Stimulated activated CD4-positive, alpha-beta T cell treated with anti-CD3 and anti-CD28 coated beads, Interleukin-12 subunit alpha, Interleukin-12 subunit beta, amount 100 ng/mL, for 24 hours (primary cell): ENCODE measurements around the gene MROH8.
A peak's percentile ranks its signal among the peaks of the same experiment; 100 is the strongest.
"Not testable (repeated sequence)": the region's sequence is repeated elsewhere in the genome, so short reads cannot be mapped to it uniquely, and the experiment has no call there.

Experiments used
- DNase-seq, 2 experiments: peaks; one replicate each; pipeline ENCODE4 v3.0.0-alpha.2; 2020; ENCODE audit warnings: low read depth in 2 of 2

MROH8 gene

DNA sequence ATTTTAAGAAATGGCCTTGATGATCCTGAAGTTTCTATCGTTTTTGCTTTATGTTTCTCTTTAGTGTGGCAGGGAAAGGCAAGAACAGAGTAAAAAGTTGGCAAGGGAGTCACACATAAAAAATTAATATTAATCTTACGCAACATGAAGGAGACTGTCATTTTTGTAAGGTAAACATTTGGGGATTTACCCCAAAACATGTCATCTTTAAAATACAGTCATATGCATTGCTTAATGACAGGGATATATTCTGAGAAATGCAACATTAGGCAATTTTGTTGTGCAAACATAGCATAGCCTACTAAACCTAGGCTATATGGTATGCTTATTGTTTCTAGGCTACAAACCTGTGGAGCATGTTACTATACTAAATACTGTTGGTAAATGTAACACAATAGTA lies 88.9 kb downstream of the MROH8 start:
- no peak for DNase-seq

DNA sequence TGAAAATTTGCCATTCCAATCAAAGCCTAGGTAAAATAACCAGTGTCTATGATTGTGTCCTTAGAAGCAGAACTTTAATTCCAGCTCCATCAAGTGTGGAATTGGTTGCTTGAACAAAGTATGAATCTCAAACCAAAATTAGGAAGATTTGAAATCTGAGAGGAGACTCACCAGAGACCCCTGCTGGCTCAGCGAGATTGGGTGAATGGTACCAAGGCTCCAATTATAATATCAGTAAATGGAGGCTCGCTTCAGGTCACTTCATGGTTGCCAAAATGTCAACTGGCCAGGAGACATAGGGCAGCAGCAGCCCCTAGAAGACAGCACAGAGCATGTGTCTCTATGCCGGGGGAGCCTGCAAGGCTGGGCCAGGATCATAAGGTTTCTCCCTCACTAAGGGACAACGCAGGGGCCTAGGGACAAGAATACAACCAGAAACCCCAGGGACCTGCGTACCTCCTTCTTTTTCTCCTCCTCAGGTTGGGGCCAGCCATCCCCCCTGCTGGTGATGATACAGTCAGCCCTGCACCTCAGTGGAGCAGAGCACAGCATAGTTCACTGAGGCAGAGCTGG lies 97.5 kb downstream of the MROH8 start:
- DNase-seq, result no peak

DNA sequence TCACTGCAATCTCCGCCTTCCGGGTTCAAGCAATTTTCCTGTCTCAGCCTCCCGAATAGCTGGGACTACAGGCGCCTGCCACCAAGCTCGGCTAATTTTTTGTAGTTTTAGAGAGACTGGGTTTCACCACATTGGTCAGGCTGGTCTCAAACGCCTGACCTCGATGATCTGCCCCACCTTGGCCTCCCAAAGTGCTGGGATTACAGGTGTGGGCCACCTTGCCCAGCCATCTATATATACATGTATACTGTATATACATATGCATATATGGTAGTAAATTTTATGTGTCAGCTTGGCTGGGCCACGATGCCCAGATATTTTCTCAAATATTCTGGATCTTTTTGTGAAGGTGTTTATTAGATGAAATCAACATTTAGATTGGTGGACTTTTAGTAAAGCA lies 102.3 kb downstream of the MROH8 start:
- DNase-seq, result no peak

DNA sequence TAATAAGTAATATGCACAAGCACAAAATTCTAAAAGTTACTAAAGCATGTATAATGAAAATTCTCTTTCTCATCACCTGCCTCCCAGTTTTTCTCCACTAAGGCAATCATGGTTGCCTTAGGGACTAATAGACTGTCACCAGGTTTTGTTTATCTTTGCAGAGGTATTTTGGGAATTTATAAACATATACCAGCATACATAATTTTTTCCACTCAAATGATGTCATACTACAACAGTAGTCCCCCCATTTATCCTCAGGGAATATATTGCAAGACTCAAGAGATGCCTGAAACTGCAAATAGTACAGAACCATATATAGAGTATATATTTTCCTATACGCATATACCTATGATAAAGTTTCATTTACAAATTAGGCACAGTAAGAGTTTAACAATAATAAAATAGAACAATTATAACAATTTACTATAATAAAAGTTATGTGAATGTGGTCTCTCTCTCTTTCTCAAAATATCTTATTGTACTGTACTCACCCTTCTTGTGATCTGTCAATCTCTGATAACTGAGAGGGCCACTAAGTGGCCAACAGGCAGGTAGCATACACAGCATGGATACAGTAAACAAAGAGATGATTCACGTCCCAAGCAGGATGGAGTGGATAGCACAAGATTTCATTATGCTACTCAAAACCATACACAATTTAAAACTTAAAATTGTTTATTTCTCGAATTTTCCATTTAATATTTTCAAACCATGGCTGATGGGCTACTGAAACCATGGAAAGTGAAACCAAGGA lies 103.2 kb downstream of the MROH8 start:
- DNase-seq, result no peak

DNA sequence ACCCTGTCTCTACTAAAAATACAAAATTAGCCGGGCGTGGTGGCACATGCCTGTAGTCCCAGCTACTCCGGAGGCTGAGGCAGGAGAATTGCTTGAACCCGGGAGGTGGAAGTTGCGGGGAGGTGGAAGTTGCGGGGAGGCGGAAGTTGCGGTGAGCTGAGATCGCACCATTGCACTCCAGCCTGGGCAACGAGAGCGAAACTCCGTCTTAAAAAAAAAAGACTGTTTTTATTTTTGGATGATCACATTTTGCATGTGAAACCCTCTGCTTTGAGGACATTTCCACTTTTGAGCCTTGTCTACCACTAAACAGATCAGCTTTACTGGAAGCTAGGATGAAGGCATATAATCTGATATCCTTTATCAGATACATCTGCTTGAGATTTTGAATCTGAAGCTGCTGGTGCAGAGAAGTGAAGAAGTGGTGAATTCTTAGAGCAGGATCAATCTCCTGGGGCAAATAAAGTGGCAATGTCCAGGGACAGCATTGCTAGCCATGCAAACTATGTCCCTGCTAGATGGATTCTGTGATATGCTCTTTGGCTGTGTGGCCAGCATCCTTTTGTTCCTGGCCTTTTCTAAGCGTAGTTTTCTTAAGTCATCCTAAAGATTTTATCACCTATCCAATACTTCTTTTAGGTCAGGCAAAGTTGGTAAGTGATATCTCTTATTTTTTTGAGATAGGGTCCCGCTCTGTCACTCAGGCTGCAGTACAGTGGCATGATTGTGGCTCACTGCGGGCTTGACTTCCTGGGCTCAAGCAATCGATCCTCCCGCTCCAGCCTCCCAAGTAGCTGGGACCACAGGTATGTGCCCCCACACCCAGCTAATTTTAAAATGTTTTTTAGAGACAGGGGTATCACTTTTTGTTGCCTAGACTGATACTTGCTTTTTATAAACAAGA lies 106.8 kb downstream of the MROH8 start:
- no peak for DNase-seq

DNA sequence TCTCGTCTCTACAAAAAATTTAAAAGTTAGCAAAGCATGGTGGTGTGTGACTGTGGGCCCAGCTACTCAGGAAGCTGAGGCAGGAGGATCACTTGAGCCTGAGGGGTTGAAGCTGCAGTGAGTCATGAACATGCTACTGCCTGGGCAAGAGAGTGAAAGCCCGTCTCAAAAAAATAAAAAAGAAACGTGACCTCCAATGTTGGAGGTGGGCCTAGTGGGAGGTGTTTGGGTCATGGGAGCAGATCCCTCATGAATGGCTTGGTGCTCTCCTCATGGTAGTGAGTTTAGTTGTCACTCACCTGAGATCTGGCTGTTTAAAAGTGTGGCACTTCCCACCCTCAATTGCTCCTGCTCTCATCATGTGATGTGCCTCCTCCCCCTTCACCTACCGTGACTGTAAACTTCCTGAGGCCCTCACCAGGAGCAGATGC lies 107.9 kb downstream of the MROH8 start:
- peak in 1 of 2 experiments; percentile 6 for DNase-seq

DNA sequence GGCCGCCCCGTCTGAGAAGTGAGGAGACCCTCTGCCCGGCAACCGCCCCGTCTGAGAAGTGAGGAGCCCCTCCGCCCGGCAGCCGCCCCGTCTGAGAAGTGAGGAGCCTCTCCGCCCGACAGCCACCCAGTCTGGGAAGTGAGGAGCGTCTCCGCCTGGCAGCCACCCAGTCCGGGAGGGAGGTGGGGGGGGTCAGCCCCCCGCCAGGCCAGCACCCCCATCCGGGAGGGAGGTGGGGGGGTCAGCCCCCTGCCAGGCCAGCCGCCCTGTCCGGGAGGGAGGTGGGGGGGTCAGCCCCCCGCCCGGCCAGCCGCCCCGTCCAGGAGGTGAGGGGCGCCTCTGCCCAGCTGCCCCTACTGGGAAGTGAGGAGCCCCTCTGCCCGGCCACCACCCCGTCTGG lies 109.8 kb downstream of the MROH8 start:
- DNase-seq, result not testable (repeated sequence)

DNA sequence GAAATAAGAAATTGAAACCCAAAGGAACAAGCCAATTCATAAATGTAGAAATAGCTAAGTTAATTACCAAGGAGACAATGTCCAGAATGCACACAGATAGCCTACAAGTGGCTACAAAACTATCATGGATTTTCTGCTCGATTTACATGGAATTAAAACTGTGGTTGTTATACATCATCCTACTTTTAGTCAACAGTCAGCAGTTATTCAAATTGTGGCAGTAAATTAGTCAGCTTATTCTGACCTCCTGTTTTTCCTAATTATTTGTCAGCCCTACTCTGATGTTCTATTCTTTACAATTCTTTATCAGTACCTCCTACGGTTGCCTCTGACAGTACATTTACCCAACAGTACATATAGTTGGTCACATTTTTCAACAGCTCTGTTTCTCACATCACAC lies 113.2 kb downstream of the MROH8 start:
- no peak for DNase-seq

DNA sequence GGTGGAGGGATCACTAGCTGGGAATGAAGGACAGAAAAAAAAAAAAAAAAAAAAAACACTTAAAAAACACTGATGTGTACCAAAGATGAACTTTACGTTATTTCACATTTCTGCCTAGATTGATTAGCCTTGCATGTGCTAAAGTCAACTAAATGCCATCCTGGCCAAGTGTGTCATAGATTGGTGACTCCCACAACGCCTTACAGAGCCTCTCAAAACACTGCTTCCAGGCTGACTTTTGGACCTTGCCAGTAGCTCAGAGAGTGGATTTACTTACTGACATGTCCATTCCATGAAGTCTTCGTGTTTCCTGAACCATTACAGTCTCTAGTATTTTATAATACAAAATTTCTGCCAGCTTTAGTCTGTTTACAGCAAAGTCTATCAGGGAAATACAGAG lies 124.1 kb downstream of the MROH8 start:
- no peak for DNase-seq

DNA sequence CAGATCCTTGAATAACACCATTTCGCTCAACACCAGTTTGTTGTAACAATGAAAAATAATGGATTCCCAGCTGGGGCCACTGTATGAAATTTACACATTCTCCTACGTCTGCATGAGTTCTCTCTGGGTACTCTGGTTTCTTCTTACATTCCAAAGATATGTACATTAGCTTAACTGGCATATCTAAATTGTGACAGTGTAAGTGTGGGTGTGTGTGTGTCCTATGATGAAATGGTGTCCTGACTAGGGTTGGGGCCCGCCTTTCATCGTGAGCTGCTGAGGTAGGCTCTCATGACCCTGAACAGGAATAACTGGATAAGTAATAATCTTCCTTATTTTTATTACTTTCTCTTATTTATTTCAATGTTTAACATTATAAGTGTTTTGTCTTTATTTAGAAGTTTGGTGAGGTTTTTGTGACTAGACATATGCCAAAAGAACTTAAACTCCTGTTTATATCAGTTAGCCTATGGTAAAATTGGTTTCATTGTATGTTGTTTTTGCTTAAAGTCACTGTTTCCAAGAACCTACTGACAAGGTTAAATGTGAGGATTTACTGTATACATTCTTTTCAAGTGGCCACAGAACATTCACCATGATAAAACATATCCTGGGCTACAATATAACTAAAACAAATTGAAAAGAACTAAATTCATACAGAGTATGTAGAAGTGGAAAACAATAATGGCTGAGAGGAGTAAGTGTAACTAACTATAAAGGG lies 126.0 kb downstream of the MROH8 start:
- DNase-seq, result no peak
